Measurements from ENCODE around the gene ACBD6.

DNA sequence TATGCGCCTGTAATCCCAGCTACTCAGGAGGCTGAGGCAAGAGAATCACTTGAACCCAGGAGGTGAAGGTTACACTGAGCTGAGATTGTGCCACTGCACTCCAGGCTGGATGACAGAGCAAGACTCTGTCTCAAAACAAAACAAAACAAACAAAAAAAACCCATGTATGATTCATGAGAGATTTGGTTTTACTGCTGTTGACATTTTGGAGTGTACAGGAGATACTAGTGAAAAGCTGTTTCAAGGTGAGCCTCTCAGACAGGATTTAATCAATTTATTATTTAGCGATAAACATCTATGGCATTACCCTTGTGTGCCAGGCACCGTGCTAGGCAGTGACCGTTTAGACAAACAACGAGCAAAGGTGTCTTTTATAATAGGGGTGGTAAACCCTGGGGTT lies 255.8 kb downstream of the ACBD6 start:
- TF ChIP-seq, protein P1, sequence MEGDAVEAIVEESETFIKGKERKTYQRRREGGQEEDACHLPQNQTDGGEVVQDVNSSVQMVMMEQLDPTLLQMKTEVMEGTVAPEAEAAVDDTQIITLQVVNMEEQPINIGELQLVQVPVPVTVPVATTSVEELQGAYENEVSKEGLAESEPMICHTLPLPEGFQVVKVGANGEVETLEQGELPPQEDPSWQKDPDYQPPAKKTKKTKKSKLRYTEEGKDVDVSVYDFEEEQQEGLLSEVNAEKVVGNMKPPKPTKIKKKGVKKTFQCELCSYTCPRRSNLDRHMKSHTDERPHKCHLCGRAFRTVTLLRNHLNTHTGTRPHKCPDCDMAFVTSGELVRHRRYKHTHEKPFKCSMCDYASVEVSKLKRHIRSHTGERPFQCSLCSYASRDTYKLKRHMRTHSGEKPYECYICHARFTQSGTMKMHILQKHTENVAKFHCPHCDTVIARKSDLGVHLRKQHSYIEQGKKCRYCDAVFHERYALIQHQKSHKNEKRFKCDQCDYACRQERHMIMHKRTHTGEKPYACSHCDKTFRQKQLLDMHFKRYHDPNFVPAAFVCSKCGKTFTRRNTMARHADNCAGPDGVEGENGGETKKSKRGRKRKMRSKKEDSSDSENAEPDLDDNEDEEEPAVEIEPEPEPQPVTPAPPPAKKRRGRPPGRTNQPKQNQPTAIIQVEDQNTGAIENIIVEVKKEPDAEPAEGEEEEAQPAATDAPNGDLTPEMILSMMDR (conservative IDR thresholded peaks at IDR 0.05; ENCODE audit: low read length), result no peak
- TF ChIP-seq EZH2phosphoT487 (IDR thresholded peaks at IDR 0.05; ENCODE audit: borderline replicate concordance), result no peak
